ENCODE data around the gene WDR4. TPM values are rescaled to one million over a fixed set of nuclear protein-coding genes. Genes with fewer than 3 reads are reported as not detected.

Gene WDR4
- total RNA-seq, 4 donors from 2014 or later = 6.6 to 22.7 (median 10.3) TPM

GRCh38 chr21:42799948-42800347 is 79.4 kb downstream of the WDR4 start:
- TF ChIP-seq CTCF (IDR thresholded peaks at IDR 0.05) = no peak
- no peak for TF ChIP-seq POLR2AphosphoS5 (IDR thresholded peaks at IDR 0.05)
- TF ChIP-seq EP300 (IDR thresholded peaks at IDR 0.05; ENCODE audit: low read depth) = no peak
- no peak for TF ChIP-seq POLR2A (IDR thresholded peaks at IDR 0.05)
- intact Hi-C loops (cut with DNase I; ENCODE audit: low total_unique reads) = no loop called here
- H3K27ac ChIP-seq = peak overlapping the region in 1 of 4 donors; percentile 49
- in situ Hi-C loops (cut with MboI; ENCODE audit: low pct_ligation_motif_present in 1 of 4, low pct_unique_long_range_greater_than_20kb in 1 of 4, low sequenced_read_pairs in 3 of 4) = loop anchor here in 1 of 4 donors (25.0 kb wide), 1 partner anchor 213 kb away; no protein-coding TSS in a partner anchor
- H3K27me3 ChIP-seq = no peaks in the 10 kb centered on the region
- H3K9me3 ChIP-seq = no peaks in the 10 kb centered on the region
- 68 to 73% methylated on average over 4 to 5 of the region's 5 CpGs for WGBS, 2 donors (ENCODE audit: low coverage in 1 of 2)
- peaks cover 0 to 9% (median 2%) of the 10 kb centered on the region in 4 donors for H3K4me1 ChIP-seq
- no peak overlapping the region for H3K4me3 ChIP-seq
- no peaks in the 10 kb centered on the region for H3K36me3 ChIP-seq
- DNase-seq = no peak

- H3K4me1 ChIP-seq = peaks cover 0 to 9% (median 2%) of the 10 kb centered on the region in 4 donors
These were observed 79.8 kb downstream of the WDR4 start for GRCh38 chr21:42799516-42799915.

More at GRCh38 chr21:42799516-42799915, 79.8 kb downstream of the WDR4 start:
- peaks cover 2% of the 10 kb centered on the region for H3K27me3 ChIP-seq
- DNase-seq = no peak
- H3K9me3 ChIP-seq = no peaks in the 10 kb centered on the region
- in situ Hi-C loops (cut with MboI; ENCODE audit: low pct_ligation_motif_present in 1 of 4, low pct_unique_long_range_greater_than_20kb in 1 of 4, low sequenced_read_pairs in 3 of 4) (no loop called here), intact Hi-C loops (cut with DNase I; ENCODE audit: low total_unique reads) (no loop called here)
- H3K36me3 ChIP-seq = no peaks in the 10 kb centered on the region
- H3K27ac ChIP-seq = peak overlapping the region in 1 of 4 donors; percentile 49
- 55 to 59% methylated on average over 8 to 9 of the region's 9 CpGs for WGBS, 2 donors (ENCODE audit: low coverage in 1 of 2)
- H3K4me3 ChIP-seq = no peak overlapping the region
- TF ChIP-seq POLR2AphosphoS5 (IDR thresholded peaks at IDR 0.05) (no peak), EP300 (IDR thresholded peaks at IDR 0.05; ENCODE audit: low read depth) (no peak), CTCF (IDR thresholded peaks at IDR 0.05) (no peak), POLR2A (IDR thresholded peaks at IDR 0.05) (no peak)

Other genes starting within 250 kb of the WDR4 start
- 100 to 1,000 TPM in 3 of 4 donors, 10 to 100 TPM in 1; 65.7 to 673 (median 364) TPM for gene PDE9A, start 225.9 kb downstream of the WDR4 start, total RNA-seq
- 10 to 100 TPM; 45.6 to 82.8 (median 64.1) TPM for gene NDUFV3, start 13.8 kb upstream of the WDR4 start, total RNA-seq
- gene ERVH48-1, start 46.1 kb upstream of the WDR4 start, total RNA-seq = not detected
- gene PKNOX1, start 95.0 kb upstream of the WDR4 start, total RNA-seq = 100 to 1,000 TPM in 1 of 4 donors, 10 to 100 TPM in 2, 1 to 10 TPM in 1; 9.4 to 140 (median 25.1) TPM
- 10 to 100 TPM in 2 of 4 donors, 1 to 10 TPM in 1, under 1 TPM in 1; 0.40 to 24.3 (median 9.4) TPM for gene CBS, start 196.3 kb upstream of the WDR4 start, total RNA-seq
- gene U2AF1, start 228.0 kb upstream of the WDR4 start, total RNA-seq = 10 to 100 TPM; 34.8 to 62.8 (median 49.8) TPM

Data from transverse colon (tissue), 4 donors.